ENCODE measurements around the gene MLX.

- no peak for TF ChIP-seq CTCF (IDR thresholded peaks at IDR 0.05)
- no peak for TF ChIP-seq POLR2AphosphoS5 (IDR thresholded peaks at IDR 0.05; ENCODE audit: insufficient read depth in 1 of 2, low read depth in 1 of 2)
- TF ChIP-seq POLR2A (IDR thresholded peaks at IDR 0.05), result no peak
These were observed 1.9 kb upstream of the MLX start for GRCh38 chr17:42564815-42565522.
